Kidney (tissue), 14 donors: ENCODE data around the gene NET1. TPM values are rescaled to one million over a fixed set of nuclear protein-coding genes. Genes with fewer than 3 reads are reported as not detected.

Experiments
- DNase-seq, 5 donors: peaks; one replicate each; pipeline ENCODE4 v3.0.0-alpha.2; 2013 to 2020
- FAIRE-seq: peaks from 2 replicates; lab custom pipeline; 2012; peaks lifted over from hg19 to GRCh38; lab: Jason Lieb, UNC
- H3K27ac ChIP-seq, 2 donors: one replicate each; pipeline ENCODE4 v1.7.0; 2013; ENCODE audit warnings: low read depth in 2 of 2, low read length in 2 of 2, inconsistent platforms in 1 of 2
- H3K27me3 ChIP-seq: one replicate; pipeline ENCODE4 v1.7.1; 2013; ENCODE audit warnings: low read length, inconsistent platforms; ENCODE audit not compliant: control insufficient read depth, insufficient read depth
- H3K36me3 ChIP-seq, 3 donors: one replicate each; pipeline versions ENCODE4 v1.7.0 to v1.7.1; 2013; ENCODE audit warnings: low read length in 3 of 3, control low read depth in 1 of 3, inconsistent platforms in 1 of 3; ENCODE audit not compliant: insufficient read depth in 3 of 3, control insufficient read depth in 2 of 3
- H3K4me1 ChIP-seq, 3 donors: one replicate each; pipeline versions ENCODE4 v1.7.0 to v1.7.1; 2013; ENCODE audit warnings: low read length in 3 of 3, inconsistent platforms in 1 of 3, low read depth in 1 of 3; ENCODE audit not compliant: control insufficient read depth in 2 of 3, insufficient read depth in 2 of 3
- H3K4me3 ChIP-seq, 3 donors: one replicate each; pipeline versions ENCODE4 v1.7.0 to v1.8.1; 2013; ENCODE audit warnings: low read length in 3 of 3, control low read depth in 1 of 3, inconsistent platforms in 1 of 3
- H3K9ac ChIP-seq, 3 donors: one replicate each; pipeline versions ENCODE4 v1.7.0 to v1.7.1; 2013; ENCODE audit warnings: low read length in 3 of 3, control low read depth in 1 of 3, inconsistent platforms in 1 of 3
- H3K9me3 ChIP-seq, 3 donors: one replicate each; pipeline versions ENCODE4 v1.7.0 to v1.7.1; 2013; ENCODE audit warnings: low read length in 3 of 3, control low read depth in 1 of 3, inconsistent platforms in 1 of 3; ENCODE audit not compliant: control insufficient read depth in 2 of 3, insufficient read depth in 1 of 3
- intact Hi-C: fragments of 100-400 bp; cut with DNase I; formaldehyde crosslinking; loops from one replicate; pipeline ENCODE4 v1.11.1; 2022
- polyA plus RNA-seq: library from polyadenylated mRNA; stranded (reverse); fragments of 350-450 nt; fragmentation: Illumina TruSeq; extraction: RNeasy Lipid Tissue Mini Kit (QIAGEN cat#74804); gene quantifications from one replicate; pipeline ENCODE4 v1.2.3, GENCODE V29; 2014; ENCODE audit warnings: low read depth, low replicate concordance; ENCODE audit not compliant: insufficient read depth
- total RNA-seq: library from RNA; stranded (reverse); fragmentation: NEBNext Ultra II Directional; extraction: Animal tissue kit (Norgen Biotek cat#: 25700); gene quantifications from one replicate; pipeline ENCODE4 v1.2.1, GENCODE V29; 2021
- TF ChIP-seq, protein P1 (sequence below): IDR thresholded peaks from 3 replicates; pipeline ENCODE4 v1.5.1; 2012; ENCODE audit warnings: mild to moderate bottlenecking, moderate library complexity, borderline replicate concordance; ENCODE audit not compliant: insufficient read depth; ENCODE audit errors: extremely low read depth
- donor health status: control.
- donor health status: control.
- donor health status: control.
- donor health status: control.
- donor health status: control.
- donor health status: DM: yes; HTN: yes; CAD: no.
- donor health status: Normal renal cell carcinoma (clear cell type).

The NET1 gene
- total and polyA plus RNA-seq, 2 donors from 2014 or later, result 35.9 to 86.5 TPM

DNA sequence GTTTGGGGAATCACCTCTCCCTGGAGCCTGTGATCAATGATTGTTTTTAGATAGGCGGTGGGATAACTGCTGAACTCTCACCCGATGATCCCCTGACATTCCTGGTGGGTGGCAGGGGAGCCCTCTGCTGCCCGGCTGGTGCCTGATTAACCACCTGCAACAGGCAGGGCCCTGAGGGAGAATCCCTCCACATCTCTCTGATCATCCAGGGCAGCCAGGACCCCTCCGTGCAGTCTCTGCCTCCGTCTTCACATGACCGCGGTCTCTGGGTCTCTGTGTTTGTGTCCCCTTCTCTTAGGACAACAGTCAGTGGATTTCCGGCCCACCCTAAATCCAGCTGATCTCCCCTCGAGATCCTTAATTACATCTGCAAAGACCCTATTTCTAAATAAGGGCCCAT lies 69.7 kb downstream of the NET1 start:
- H3K4me3 ChIP-seq, result no peak overlapping the region
- TF ChIP-seq, protein P1, sequence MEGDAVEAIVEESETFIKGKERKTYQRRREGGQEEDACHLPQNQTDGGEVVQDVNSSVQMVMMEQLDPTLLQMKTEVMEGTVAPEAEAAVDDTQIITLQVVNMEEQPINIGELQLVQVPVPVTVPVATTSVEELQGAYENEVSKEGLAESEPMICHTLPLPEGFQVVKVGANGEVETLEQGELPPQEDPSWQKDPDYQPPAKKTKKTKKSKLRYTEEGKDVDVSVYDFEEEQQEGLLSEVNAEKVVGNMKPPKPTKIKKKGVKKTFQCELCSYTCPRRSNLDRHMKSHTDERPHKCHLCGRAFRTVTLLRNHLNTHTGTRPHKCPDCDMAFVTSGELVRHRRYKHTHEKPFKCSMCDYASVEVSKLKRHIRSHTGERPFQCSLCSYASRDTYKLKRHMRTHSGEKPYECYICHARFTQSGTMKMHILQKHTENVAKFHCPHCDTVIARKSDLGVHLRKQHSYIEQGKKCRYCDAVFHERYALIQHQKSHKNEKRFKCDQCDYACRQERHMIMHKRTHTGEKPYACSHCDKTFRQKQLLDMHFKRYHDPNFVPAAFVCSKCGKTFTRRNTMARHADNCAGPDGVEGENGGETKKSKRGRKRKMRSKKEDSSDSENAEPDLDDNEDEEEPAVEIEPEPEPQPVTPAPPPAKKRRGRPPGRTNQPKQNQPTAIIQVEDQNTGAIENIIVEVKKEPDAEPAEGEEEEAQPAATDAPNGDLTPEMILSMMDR, result no peak
- no peak for FAIRE-seq

DNA sequence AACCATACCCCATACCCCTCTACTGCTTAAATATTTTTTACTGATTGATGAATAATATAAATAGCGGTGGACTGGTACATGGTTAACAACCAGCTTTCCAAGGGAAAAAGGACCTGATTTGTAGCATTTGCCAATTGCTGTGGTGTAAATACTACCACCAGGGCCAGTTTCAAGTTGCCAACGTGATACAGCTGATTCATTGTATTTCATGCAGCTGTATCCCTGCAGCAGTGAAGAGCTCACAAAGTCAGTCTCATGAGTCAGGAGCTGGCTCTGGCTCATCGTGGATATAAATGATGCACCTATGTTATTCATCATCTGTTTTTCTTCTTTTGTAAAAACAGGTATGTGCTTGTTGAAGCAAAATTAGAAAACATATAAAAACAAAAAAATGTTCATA lies 71.8 kb downstream of the NET1 start:
- H3K27me3 ChIP-seq, result no peaks in the 10 kb centered on the region
- FAIRE-seq (no peak), DNase-seq (no peak)
- H3K9me3 ChIP-seq, result peaks cover 0 to 3% (median 0%) of the 10 kb centered on the region in 3 donors
- H3K4me1 ChIP-seq, result no peaks in the 10 kb centered on the region
- H3K9ac ChIP-seq, result no peak overlapping the region
- H3K4me3 ChIP-seq, result no peak overlapping the region
- H3K27ac ChIP-seq, result no peak overlapping the region
- intact Hi-C loops, result no loop called here
- no peaks in the 10 kb centered on the region for H3K36me3 ChIP-seq
- TF ChIP-seq, protein P1, result no peak

More for the DNA sequence above, 69.7 kb downstream of the NET1 start:
- intact Hi-C loops, result no loop called here
- H3K4me1 ChIP-seq, result no peaks in the 10 kb centered on the region
- H3K36me3 ChIP-seq, result no peaks in the 10 kb centered on the region
- no peak overlapping the region for H3K9ac ChIP-seq
- no peak overlapping the region for H3K27ac ChIP-seq
- peaks cover 0 to 3% (median 0%) of the 10 kb centered on the region in 3 donors for H3K9me3 ChIP-seq
- no peaks in the 10 kb centered on the region for H3K27me3 ChIP-seq
- DNase-seq, result no peak

DNA sequence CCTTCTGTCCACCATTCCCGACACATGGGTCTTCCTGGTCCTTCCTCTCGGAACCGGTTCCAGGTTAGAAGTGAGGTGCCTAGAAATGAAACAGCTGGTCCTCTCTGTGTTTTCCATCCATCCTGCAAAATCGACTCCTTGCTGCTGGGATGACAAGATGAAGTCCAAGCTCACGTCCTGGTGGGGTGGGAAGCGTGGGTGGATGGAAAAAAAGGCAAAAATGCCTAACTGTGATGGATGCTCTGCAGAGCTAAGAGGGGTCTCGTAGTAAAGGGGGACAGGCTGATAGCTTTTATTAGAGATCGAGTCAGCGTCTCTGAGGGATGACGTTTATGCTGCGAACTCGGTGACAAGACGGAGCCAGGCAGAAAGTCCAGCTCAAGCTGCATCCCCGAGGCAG lies 72.9 kb downstream of the NET1 start:
- no peaks in the 10 kb centered on the region for H3K36me3 ChIP-seq
- peaks cover 0 to 3% (median 0%) of the 10 kb centered on the region in 3 donors for H3K9me3 ChIP-seq
- H3K27ac ChIP-seq, result no peak overlapping the region
- no peaks in the 10 kb centered on the region for H3K27me3 ChIP-seq
- DNase-seq, result no peak
- TF ChIP-seq, protein P1, result no peak
- no peaks in the 10 kb centered on the region for H3K4me1 ChIP-seq
- FAIRE-seq, result no peak
- intact Hi-C loops, result no loop called here
- no peak overlapping the region for H3K4me3 ChIP-seq
- no peak overlapping the region for H3K9ac ChIP-seq
